ENCODE measurements around the gene KLK5.

The KLK5 gene

DNA sequence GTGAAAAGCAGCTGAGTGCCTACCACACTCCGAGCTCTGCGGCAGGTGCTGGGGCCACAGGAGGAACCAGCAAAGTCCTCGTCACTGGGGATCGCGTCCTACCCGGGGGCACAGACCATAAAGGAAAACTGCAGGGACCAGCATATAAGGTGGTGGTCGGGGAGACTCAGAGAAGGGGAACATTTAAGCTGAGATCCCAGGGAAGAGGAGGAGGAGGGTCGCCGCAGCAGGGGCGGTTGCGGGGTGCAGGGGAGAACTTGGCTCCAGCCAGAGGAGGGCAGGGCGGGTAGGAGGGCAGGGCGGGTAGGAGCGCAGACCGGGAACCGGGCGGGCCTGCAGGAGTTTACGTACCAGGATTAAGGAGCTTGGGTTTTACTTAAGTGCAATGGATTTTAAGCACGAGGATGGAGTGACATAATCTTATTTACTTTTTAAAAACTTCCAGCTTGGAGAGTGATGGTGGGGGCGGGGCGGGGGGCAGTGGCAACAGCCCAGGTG is 40.7 kb downstream of the KLK5 start:
- no peak overlapping the region for H3K4me3 ChIP-seq (ENCODE audit: low read depth, low read length)
- DNase-seq (ENCODE audit: low read depth): no peak
- TF ChIP-seq CTCF (conservative IDR thresholded peaks at IDR 0.05; ENCODE audit: low read depth, low read length): no peak

DNA sequence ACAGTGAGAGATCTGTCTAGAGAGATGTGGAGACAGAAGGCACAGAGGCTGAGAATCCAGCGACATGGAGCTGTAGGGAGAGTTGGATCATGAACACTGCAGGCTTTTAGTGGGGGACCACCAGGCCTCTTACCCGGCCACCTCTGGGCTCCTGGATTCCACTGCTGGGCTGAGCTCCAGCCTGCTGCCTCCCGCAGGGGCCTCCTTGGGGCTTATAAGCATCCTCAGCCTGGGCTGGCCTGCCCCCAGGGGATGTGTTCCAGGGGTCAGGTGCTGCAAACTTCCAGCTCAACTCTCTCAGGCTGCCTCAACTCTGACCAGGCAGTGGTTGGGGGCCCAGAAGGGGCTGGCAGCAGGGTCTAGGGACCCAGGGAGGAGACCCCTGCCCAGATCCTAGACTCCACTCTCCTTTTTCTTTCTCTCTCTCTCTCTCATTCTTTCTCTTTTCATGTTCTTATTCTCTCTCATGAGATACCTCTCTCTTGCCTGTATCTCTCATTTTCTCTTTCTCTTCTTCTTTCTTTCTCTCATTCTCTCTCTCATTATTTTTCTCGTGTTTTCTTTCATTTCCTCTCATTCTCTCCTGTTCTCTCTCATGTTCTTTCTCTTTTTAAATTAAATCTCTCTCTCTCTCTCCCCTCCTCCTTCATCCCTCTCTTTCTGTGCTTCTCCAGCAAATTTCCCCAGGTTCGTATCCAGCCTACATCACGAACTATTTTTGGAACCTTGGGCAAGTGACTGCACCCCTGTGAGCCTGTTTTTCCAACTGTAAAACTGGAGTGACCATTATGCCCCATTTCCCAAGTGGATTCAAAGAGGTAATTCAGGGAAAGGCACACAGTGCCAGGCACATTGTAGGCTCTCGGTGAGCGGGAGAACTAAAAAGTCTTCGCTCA is 41.4 kb downstream of the KLK5 start, which contains the start of gene KLK4:
Gene KLK4 (minus strand): TSS at position 190 of the 896 bp plus-strand sequence. CDS start 657 bp downstream, outside the sequence.
- no peak for TF ChIP-seq CTCF (conservative IDR thresholded peaks at IDR 0.05; ENCODE audit: low read depth, low read length)
- no peak within 1 kb of the TSS for H3K4me3 ChIP-seq (ENCODE audit: low read depth, low read length)
- no peak for DNase-seq (ENCODE audit: low read depth)

- no peak for TF ChIP-seq CTCF (conservative IDR thresholded peaks at IDR 0.05; ENCODE audit: low read depth, low read length)
- no peak for DNase-seq (ENCODE audit: low read depth)
- H3K4me3 ChIP-seq (ENCODE audit: low read depth, low read length): no peak overlapping the region
These were observed 42.1 kb downstream of the KLK5 start for GRCh38 chr19:50910722-50911121.

- TF ChIP-seq CTCF (conservative IDR thresholded peaks at IDR 0.05; ENCODE audit: low read depth, low read length): no peak
- no peak overlapping the region for H3K4me3 ChIP-seq (ENCODE audit: low read depth, low read length)
- peak; percentile 25 for DNase-seq (ENCODE audit: low read depth)
These were observed 43.4 kb downstream of the KLK5 start for GRCh38 chr19:50909240-50910070.

DNA sequence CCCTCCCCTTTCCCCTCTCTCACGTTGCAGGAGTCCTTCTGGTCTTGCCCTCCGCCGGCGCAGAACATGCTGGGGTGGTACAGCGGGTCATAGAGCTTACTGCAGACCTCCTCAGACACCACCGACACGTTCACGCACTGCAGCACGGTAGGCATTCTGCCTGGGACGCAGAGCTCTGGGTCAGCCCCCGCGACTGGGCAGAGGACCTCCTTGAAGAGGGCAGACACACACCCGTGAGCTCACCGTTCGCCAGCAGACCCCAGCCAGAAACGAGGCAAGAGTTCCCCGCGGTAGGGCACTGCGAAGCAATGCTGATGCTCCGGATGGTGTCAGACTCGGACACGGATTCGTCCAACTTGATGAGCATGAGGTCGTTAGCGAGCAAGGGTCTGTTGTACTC is 44.5 kb downstream of the KLK5 start:
- no peak for TF ChIP-seq CTCF (conservative IDR thresholded peaks at IDR 0.05; ENCODE audit: low read depth, low read length)
- no peak for DNase-seq (ENCODE audit: low read depth)

DNA sequence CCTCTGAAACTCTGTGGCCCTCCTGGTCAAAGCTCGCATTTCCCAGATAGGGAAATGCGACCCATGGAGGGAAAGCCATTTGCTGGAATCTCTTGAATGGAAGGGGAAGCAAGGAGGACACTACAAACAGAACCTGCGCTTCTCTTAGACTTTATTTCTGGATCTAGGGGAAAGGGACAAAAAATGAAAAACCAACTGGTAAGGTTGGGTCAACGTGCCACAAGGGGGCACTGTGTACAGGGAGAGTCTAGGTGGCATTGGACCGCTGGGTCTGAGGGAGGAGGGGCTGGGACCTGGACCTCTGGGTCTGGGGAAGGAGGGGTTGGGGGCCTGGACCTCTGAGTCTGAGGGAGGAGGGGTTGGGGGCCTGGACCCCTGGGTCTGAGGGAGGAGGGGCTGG is 46.6 kb downstream of the KLK5 start:
- DNase-seq (ENCODE audit: low read depth): peak; percentile 24
- peak; percentile 57 for TF ChIP-seq CTCF (conservative IDR thresholded peaks at IDR 0.05; ENCODE audit: low read depth, low read length)
- H3K4me3 ChIP-seq (ENCODE audit: low read depth, low read length): no peak overlapping the region

More for the DNA sequence above, 44.5 kb downstream of the KLK5 start:
- H3K4me3 ChIP-seq (ENCODE audit: low read depth, low read length): no peak overlapping the region
